Astrocyte of the cerebellum (primary cell): Measurements from ENCODE around the gene CALCOCO1.

ENCODE experiments used
- DNase-seq: peaks from one replicate; pipeline ENCODE4 v3.0.0-alpha.2; 2011; ENCODE audit warnings: low read depth
- H3K4me3 ChIP-seq: 2 replicates; pipeline ENCODE4 v1.5.1; 2011; ENCODE audit warnings: mild to moderate bottlenecking, low read depth, low read length, moderate library complexity
- CTCF ChIP-seq: IDR thresholded peaks from 2 replicates; pipeline ENCODE4 v1.5.1; 2012; ENCODE audit warnings: low read length, low read depth, moderate library complexity, mild to moderate bottlenecking; ENCODE audit errors: missing control alignments
- in situ Hi-C: cut with HindIII; loops from 2 replicates; pipeline ENCODE4 v1.10.0; 2017; ENCODE audit warnings: low sequenced_read_pairs

CALCOCO1 gene

GRCh38 chr12:53727310-53728041 is at the start of gene CALCOCO1:
Gene CALCOCO1 (minus strand): TSS chr12:53727452. CDS start chr12:53725242, 2,210 bp downstream.
- in situ Hi-C loops, result no loop called here
- peak; percentile 93 for DNase-seq
- TF ChIP-seq CTCF, result no peak

GRCh38 chr12:53776872-53777271 is 49.6 kb upstream of the CALCOCO1 start:
- DNase-seq, result no peak
- TF ChIP-seq CTCF, result no peak
- no peak overlapping the region for H3K4me3 ChIP-seq
- in situ Hi-C loops, result no loop called here

More at GRCh38 chr12:53727310-53728041, at the start of gene CALCOCO1:
- peak within 1 kb of the TSS; percentile 92 for H3K4me3 ChIP-seq

DNA sequence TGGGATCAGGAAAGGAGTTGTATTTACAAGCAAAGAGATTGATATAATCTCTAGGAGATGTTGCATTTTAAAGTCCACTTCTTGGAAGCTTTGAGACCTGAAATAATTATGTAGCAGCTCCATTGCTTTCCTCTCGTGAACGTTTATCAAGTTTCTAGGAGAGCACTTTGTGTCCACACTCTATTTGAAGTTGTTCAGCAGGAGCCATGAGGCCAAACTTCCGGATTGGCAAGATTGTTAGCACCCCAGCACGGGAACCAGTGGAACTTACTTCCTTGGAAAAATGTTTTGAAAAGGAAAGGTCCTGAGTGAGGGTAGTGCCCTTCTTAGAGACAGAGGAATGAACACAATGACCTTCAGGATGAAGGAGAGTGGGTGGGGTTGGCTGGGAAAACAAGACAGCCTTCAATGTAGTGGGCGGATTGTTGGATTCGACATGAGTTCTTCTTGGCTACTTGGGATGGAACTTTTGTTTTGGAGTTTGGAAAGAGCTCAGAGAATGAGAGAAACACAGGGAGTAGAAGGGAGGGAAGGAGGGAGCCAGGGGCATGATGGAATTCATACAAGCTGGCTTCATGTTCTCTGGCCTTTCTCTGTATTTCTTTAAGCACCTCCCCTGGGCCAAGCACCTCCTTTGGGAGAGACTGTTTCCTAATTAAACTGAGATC is 48.4 kb upstream of the CALCOCO1 start:
- no peak for TF ChIP-seq CTCF
- in situ Hi-C loops, result no loop called here
- H3K4me3 ChIP-seq, result no peak overlapping the region
- no peak for DNase-seq

DNA sequence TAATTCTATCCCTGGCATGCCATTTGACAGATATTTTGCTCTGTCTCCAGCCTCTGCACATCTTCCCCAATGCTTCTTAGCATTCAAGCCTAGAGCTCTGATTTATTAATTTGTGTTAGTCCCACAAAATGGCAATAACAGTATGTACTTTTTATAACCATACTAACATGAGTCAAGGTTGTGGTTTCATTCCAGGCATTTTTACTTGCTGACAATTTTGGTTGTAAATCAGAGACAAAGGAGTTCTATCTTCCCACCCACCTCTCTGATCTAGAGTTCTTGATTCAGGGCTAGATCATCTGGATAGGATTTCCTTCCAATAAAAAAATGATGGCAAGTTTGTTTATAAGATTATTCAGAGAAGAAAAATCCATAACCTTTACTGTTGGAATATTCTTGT is 43.0 kb upstream of the CALCOCO1 start:
- no peak overlapping the region for H3K4me3 ChIP-seq
- TF ChIP-seq CTCF, result no peak
- in situ Hi-C loops, result loop anchor here (25.0 kb wide), 1 partner anchor 417 kb away; the partner anchor contains the start of gene SMUG1
- peak; percentile 89 for DNase-seq

DNA sequence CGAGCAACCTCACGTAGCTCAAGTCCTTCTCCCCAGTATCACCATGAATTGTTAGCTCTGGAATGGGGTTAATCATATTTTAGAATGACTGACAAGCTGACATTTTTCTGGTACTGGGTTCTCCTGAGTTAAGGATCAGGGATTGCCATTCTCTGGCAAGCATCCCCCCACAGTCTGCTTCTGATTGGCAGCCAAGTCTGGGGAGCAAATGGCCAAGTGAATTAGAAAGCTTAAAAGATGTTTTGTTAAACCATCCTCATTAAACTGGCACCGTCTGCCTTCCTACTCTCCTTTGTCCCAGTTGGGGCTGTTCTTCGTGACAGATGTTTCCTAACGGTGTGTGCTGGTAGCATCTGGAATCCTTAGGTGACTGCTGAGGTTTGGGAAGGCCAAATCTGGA is 41.7 kb upstream of the CALCOCO1 start:
- no peak for TF ChIP-seq CTCF
- no peak for DNase-seq
- no peak overlapping the region for H3K4me3 ChIP-seq
- in situ Hi-C loops, result loop anchor here (25.0 kb wide), 1 partner anchor 418 kb away; the partner anchor contains the start of gene SMUG1

DNA sequence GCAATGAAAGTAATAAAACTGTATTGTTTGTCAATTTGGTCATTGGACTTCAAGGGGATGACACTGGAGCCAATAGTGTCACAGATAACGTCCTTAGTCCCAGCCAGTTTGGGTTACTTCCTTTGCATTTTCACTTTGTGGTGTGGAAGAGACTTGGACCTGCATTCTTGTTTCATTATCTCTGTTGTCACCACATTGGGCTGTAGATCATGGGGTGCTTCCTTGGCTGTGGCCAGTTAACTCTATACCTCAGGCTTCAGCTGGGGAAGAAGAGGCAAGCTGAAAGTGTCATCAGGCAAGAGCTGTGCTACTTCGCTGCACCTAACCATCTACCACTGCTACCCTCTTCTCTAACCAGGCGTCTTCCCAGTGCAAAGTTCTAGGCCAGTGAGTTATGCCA is 39.6 kb upstream of the CALCOCO1 start:
- no peak for DNase-seq
- TF ChIP-seq CTCF, result no peak
- no peak overlapping the region for H3K4me3 ChIP-seq
- in situ Hi-C loops, result loop anchor here (25.0 kb wide), 1 partner anchor 420 kb away; the partner anchor contains the start of gene SMUG1
